MG63 (cell line): Measurements from ENCODE around the gene NDST1. TPM values are rescaled to one million over a fixed set of nuclear protein-coding genes. Genes with fewer than 3 reads are reported as not detected.

Source experiments
- total RNA-seq: library from RNA; depleted of rRNA; stranded (reverse); fragments of >200 nt; shearing (Covaris generic); gene quantifications from 2 replicates; pipeline ENCODE4 v1.2.3, GENCODE V29; 2014; ENCODE audit warnings: low replicate concordance; rRNA removed

NDST1 gene
- total RNA-seq, 1 experiment from 2014 or later = 142 TPM

Other genes starting within 250 kb of the NDST1 start
- gene CAMK2A, start 218.4 kb upstream of the NDST1 start, total RNA-seq = 0.56 TPM in 1 of 2 replicates, not detected in the other
- 38.8 and 45.4 TPM in 2 replicates for gene ARSI, start 205.2 kb upstream of the NDST1 start, total RNA-seq
- 76.0 and 118 TPM in 2 replicates for gene TCOF1, start 150.4 kb upstream of the NDST1 start, total RNA-seq
- gene CD74, start 95.2 kb upstream of the NDST1 start, total RNA-seq = not detected in 2 replicates
- 6,735 and 8,677 TPM in 2 replicates for gene RPS14, start 58.4 kb upstream of the NDST1 start, total RNA-seq
- gene SYNPO, start 132.5 kb downstream of the NDST1 start, total RNA-seq = 1.2 and 4.6 TPM in 2 replicates
- gene MYOZ3, start 153.1 kb downstream of the NDST1 start, total RNA-seq = 0.03 TPM in 1 of 2 replicates, not detected in the other
- 47.5 and 62.2 TPM in 2 replicates for gene RBM22, start 192.9 kb downstream of the NDST1 start, total RNA-seq